Nephron (organoid): ENCODE measurements around the gene SMIM5.

Experiments
- H3K27ac Mint-ChIP-seq, 3 experiments: 2 replicates each; pipeline ENCODE4 v1.8.0; 2020; ENCODE audit warnings: mixed read lengths in 3 of 3, mild to moderate bottlenecking in 2 of 3, moderate library complexity in 1 of 3
- H3K27me3 Mint-ChIP-seq: 2 replicates; pipeline ENCODE4 v1.8.0; 2021; ENCODE audit warnings: low read depth, mild to moderate bottlenecking, moderate library complexity, mixed read lengths
- H3K36me3 Mint-ChIP-seq: 2 replicates; pipeline ENCODE4 v1.8.0; 2020; ENCODE audit warnings: low read depth, mixed read lengths
- H3K4me1 Mint-ChIP-seq: 2 replicates; pipeline ENCODE4 v1.8.0; 2020; ENCODE audit warnings: mixed read lengths
- H3K4me3 Mint-ChIP-seq, 3 experiments: 2 replicates each; pipeline ENCODE4 v1.8.0; 2020; ENCODE audit warnings: mild to moderate bottlenecking in 3 of 3, mixed read lengths in 3 of 3, moderate library complexity in 2 of 3
- H3K9me3 Mint-ChIP-seq: 2 replicates; pipeline ENCODE4 v1.8.0; 2020; ENCODE audit warnings: mixed read lengths
- CTCF ChIP-seq, 3 experiments: fragments of 200-600 bp; sonication (generic); IDR thresholded peaks; one replicate each; pipeline ENCODE4 v1.5.0; 2021; ENCODE audit warnings: antibody characterized with exemption in 3 of 3; ENCODE audit not compliant: unreplicated experiment in 3 of 3

SMIM5 gene

GRCh38 chr17:75625813-75626486 is 7.3 kb upstream of the SMIM5 start:
- Mint-ChIP-seq H3K27ac (no peak overlapping the region), H3K27me3 (no peaks in the 10 kb centered on the region), H3K4me3 (no peak overlapping the region), H3K9me3 (no peaks in the 10 kb centered on the region), H3K36me3 (no peaks in the 10 kb centered on the region), H3K4me1 (peaks cover 10% of the 10 kb centered on the region)
- TF ChIP-seq CTCF (IDR thresholded peaks at IDR 0.05; ENCODE audit: unreplicated experiment in 3 of 3), result peak; percentile 69 to 76 (median 71)

GRCh38 chr17:75626496-75627038 is 6.7 kb upstream of the SMIM5 start:
- H3K9me3 Mint-ChIP-seq, result no peaks in the 10 kb centered on the region
- H3K4me1 Mint-ChIP-seq, result peaks cover 10% of the 10 kb centered on the region
- TF ChIP-seq CTCF (IDR thresholded peaks at IDR 0.05; ENCODE audit: unreplicated experiment in 3 of 3), result no peak
- H3K4me3 Mint-ChIP-seq, result no peak overlapping the region
- no peak overlapping the region for H3K27ac Mint-ChIP-seq
- H3K27me3 Mint-ChIP-seq, result no peaks in the 10 kb centered on the region
- no peaks in the 10 kb centered on the region for H3K36me3 Mint-ChIP-seq

- TF ChIP-seq CTCF (IDR thresholded peaks at IDR 0.05; ENCODE audit: unreplicated experiment in 3 of 3), result no peak
- peaks cover 7% of the 10 kb centered on the region for H3K4me1 Mint-ChIP-seq
- H3K27me3 Mint-ChIP-seq, result no peaks in the 10 kb centered on the region
- H3K9me3 Mint-ChIP-seq, result no peaks in the 10 kb centered on the region
- no peaks in the 10 kb centered on the region for H3K36me3 Mint-ChIP-seq
- H3K27ac Mint-ChIP-seq, result no peak overlapping the region
- H3K4me3 Mint-ChIP-seq, result no peak overlapping the region
Observed at GRCh38 chr17:75627094-75627493, 6.1 kb upstream of the SMIM5 start.

- H3K36me3 Mint-ChIP-seq, result no peaks in the 10 kb centered on the region
- H3K27me3 Mint-ChIP-seq, result no peaks in the 10 kb centered on the region
- peaks cover 8% of the 10 kb centered on the region for H3K4me1 Mint-ChIP-seq
- H3K4me3 Mint-ChIP-seq, result no peak overlapping the region
- no peaks in the 10 kb centered on the region for H3K9me3 Mint-ChIP-seq
- no peak overlapping the region for H3K27ac Mint-ChIP-seq
- TF ChIP-seq CTCF (IDR thresholded peaks at IDR 0.05; ENCODE audit: unreplicated experiment in 3 of 3), result no peak
Observed at GRCh38 chr17:75628425-75628824, 4.8 kb upstream of the SMIM5 start.

- no peak for TF ChIP-seq CTCF (IDR thresholded peaks at IDR 0.05; ENCODE audit: unreplicated experiment in 3 of 3)
Observed at GRCh38 chr17:75629157-75629556, 4.1 kb upstream of the SMIM5 start.

More at GRCh38 chr17:75629157-75629556, 4.1 kb upstream of the SMIM5 start:
- H3K36me3 Mint-ChIP-seq, result no peaks in the 10 kb centered on the region
- no peaks in the 10 kb centered on the region for H3K27me3 Mint-ChIP-seq
- no peaks in the 10 kb centered on the region for H3K9me3 Mint-ChIP-seq
- H3K27ac Mint-ChIP-seq, result no peak overlapping the region
- H3K4me1 Mint-ChIP-seq, result peaks cover 15% of the 10 kb centered on the region
- no peak overlapping the region for H3K4me3 Mint-ChIP-seq
